Fibroblast of skin of right quadriceps (primary cell): ENCODE measurements around the gene PKDREJ.
A peak's percentile ranks its signal among the peaks of the same experiment; 100 is the strongest.
"Not testable (repeated sequence)": the region's sequence is repeated elsewhere in the genome, so short reads cannot be mapped to it uniquely, and the experiment has no call there.

Experiments used
- DNase-seq: peaks from one replicate; pipeline ENCODE4 v3.0.0-alpha.2; 2013

PKDREJ gene, protein sequence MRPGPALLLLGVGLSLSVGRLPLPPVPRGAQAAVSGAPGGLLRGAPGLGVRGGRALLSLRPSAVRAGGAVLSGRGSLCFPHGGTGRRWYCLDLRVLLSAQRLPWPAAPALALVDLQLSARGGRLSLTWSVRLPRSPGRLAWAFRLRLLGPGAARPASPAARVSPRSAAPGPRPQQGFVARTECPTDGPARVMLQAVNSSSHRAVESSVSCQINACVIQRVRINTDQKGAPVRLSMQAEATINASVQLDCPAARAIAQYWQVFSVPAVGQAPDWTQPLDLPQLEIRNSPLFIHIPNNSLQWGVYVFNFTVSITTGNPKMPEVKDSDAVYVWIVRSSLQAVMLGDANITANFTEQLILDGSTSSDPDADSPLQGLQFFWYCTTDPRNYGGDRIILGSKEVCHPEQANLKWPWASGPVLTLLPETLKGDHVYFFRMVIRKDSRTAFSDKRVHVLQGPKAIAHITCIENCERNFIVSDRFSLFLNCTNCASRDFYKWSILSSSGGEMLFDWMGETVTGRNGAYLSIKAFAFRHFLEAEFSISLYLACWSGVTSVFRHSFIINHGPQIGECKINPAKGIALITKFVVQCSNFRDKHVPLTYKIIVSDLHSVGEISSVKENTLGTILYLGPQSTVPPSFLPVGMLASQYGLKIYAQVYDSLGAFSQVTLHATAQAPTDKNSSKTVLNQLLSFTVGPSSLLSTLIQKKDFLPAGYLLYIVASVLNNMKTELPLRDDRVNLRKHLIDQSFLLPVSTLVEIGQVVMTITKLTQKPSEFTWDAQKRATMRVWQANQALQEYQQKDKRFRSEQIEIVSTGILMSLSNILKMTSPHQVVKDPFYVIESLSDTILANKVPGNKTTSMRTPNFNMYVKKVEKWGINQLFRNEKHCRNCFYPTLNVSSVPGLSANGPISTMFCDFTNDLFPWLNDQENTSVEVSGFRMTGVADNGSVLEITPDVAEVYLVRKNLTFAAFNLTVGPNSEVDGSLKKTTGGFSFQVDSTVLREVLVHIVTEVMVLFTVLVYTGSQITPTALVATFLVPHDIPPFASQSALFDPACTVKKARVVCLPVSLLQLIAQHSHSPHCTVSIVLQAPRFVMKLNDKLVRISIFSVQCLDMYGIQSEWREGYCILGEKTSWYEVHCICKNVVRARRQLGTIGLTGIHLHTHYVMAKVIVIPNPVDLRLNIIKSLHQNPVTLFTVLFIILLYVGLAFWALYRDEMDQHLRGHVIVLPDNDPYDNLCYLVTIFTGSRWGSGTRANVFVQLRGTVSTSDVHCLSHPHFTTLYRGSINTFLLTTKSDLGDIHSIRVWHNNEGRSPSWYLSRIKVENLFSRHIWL (N-terminal part only)

DNA sequence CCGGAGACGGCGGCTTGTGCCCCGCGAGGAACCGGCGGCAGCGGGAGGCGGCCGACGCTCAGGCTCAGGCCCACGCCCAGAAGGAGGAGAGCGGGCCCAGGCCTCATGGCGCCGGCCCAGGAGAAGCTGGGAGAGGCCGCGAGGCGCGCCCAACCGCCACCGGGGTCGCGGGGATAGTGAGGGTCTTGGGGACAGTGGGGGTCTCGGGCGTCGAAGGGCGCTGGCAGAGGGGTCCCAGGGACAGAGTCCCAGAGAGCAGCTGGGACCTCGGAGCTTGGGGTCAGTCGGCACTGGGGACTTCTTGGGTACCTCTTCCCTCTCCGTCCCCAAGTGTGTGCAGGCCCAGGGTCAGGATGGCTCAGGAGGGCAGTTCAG is at the start of gene PKDREJ:
PKDREJ (minus strand) TSS at position 128 of the 375 bp plus-strand sequence; CDS start at position 107, 21 bp downstream.
- no peak for DNase-seq

DNA sequence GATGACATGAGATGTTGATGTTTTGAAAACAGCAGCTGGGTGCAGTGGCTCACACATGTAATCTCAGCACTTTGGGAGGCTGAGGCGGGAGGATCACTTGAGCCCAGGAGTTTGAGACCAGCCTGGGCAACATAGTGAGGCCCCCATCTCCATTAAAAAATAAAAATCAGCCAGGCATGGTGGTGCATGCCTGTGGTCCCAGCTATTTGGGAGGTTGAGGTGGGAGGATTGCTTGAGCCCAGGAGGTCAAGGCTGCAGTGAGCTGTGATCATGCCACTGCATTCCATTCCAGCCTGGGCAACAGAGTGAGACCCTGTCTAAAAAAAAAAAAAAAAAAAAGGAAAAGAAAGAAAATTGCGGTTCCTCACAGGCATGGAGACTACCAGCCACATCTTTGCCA is 49.7 kb upstream of the PKDREJ start:
- DNase-seq: not testable (repeated sequence)

DNA sequence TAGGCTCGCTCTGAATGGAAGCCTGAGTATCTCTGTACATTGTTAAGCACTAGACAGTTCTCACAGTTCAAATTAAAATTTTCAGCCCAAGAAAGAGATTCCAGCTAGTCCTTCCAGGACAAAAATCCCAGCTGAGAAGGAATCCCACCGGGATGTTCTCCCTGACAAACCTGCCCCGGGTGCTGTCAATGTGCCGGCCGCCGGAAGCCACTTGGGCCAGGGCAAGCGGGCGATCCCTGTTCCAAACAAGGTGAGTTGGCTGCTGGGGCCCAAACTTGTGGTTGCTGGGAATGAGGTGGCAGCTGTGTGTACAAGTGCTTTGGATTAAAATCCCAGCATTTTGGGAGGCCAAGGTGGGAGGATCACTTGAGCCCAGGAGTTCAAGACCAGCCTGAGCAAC is 48.9 kb upstream of the PKDREJ start:
- DNase-seq: no peak

DNA sequence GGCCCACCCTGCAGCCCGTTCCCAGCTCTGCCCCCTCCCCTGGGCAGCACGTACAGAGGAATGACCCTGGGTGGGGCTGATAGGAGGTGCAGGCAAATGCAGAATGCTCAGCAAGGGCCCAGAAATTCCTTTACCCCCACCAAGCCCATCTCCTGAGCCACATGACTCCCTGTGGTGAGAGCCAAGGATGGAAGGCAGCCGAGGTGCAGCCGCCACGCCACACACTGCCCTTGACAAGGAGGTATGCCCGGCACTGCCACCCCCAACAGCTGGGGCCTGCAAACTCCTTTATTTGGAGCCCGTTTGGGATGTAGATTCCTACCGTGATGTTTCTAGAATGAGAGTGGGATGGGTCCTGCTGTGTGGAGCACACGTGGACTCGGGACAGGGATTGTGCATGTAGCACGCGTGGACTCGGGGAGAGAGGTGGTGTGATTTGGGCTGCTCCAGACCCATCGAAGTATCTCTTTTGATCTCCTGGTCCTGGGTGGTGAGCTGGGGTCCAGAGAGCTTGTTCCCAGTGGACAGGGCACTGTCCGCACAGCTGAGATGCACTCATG is 46.5 kb upstream of the PKDREJ start:
- no peak for DNase-seq

DNA sequence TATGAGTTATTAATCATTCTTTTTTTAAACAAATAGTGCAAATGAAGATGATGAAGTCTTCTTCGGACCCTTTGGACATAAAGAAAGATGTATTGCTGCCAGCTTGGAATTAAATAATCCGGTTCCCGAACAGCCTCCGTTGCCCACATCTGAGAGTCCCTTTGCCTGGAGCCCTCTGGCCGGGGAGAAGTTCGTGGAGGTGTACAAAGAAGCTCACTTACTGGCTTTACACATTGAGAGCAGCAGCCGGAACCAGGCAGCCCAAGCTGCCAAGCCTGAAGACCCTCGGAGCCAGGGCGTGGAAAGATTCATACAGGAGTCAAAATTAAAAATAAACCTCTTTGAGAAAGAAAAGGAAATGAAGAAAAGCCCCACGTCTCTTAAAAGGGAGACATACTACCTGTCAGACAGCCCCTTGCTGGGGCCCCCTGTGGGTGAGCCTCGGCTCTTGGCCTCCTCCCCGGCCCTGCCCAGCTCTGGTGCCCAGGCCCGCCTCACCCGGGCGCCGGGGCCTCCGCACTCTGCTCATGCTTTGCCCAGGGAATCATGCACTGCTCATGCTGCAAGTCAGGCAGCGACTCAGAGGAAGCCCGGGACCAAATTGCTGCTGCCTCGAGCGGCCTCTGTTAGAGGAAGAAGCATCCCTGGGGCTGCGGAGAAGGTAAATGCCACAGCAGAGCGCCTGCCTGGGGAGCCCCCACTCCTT is 45.3 kb upstream of the PKDREJ start:
- DNase-seq: no peak

DNA sequence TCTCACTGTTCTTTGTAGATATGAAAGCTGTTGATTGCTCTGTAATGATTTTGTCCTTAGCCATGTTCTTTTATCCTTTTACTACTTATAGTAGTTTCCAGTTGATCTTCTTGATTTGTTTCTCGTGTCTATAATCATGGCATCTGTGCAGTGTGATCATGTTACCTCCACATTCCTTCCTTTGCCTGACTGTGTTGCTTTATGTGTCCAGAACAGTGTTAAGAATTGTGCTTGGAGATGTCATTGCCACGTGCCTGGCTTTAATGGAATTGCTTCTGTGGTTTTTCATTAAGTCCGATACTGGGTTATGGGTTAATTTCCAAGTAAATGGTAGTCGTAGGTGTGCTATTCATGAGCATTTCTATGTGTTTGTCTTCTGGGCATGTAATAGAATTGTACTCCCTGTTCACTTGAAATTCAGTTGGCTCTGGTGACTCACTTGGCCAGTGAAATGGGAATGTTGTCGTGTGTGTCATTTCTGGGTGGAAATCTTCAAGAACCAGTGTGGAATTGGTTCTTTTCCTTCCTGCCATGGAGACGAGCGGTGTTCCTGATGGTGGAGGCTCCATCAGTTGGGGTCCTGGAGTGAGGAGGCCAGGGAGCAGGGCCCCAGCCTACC is 40.3 kb upstream of the PKDREJ start:
- peak; percentile 18 for DNase-seq

DNA sequence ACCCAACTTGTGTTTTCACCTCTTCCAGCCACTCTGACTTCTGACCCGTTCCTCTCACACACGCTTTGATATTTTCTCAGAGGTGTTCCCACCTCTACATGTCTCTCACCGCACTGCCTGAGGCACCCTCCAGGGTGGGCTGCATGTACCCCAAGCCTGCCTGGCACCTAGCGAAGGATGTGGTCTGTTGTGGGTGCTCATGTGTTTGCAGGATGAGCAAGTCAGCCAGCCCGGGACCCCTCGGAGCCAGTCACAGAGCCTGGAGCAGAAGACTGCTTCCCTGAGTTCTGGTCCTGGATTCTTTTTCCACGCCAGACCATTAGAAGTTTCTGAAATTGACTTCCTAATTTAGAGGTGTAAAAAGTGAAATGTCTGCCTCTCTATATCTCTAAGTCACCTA is 37.3 kb upstream of the PKDREJ start:
- no peak for DNase-seq

DNA sequence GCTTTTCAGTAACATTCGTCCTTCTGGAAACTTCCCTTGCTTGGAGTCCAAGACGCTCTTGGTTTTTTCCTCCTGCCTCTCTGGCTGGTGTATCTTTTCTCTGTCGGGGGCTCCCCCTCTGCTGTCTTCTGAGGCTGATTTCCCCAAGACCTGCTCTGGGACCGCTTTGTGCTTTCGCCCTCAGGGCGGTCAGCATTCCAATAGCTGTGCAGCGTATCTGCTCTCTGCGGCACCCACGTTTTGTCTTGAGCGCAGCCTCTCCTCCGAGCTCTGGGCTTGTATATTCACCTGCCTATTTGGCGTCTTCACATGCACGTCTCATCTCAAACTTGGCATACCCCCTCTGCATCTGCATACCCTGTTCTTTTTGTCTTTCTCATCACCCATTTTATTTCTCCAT is 36.0 kb upstream of the PKDREJ start:
- no peak for DNase-seq

DNA sequence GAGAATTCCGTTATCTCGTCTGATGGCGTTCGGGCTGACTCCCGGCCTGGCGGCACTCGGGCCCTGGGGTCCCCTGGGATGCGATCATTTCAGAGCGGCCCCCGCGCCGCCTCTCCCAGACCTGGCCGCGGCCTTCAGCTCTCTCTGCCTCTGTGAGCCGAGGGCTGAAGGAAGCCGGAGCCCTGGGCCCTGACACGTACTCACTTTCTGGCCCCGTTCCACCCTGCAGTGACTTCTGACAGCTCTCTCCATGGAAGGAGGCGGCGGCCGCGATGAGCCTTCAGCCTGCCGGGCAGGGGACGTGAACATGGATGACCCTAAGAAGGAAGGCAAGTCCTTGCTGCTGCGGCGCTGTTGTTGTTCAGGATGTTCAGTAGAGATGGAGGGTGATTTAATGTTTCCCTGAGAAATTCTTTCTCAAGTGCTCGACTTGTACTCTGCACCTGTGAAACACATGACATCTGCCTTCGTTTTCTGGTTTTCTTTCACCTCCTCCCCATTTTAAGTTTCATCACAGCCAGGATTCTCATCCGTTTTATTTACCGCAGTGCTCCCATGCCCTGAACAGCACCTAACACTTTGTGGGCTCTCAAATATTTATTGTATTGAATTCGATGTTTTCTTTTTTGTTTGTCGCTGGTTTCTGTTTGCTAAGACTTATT is 34.1 kb upstream of the PKDREJ start:
- peak; percentile 38 for DNase-seq

DNA sequence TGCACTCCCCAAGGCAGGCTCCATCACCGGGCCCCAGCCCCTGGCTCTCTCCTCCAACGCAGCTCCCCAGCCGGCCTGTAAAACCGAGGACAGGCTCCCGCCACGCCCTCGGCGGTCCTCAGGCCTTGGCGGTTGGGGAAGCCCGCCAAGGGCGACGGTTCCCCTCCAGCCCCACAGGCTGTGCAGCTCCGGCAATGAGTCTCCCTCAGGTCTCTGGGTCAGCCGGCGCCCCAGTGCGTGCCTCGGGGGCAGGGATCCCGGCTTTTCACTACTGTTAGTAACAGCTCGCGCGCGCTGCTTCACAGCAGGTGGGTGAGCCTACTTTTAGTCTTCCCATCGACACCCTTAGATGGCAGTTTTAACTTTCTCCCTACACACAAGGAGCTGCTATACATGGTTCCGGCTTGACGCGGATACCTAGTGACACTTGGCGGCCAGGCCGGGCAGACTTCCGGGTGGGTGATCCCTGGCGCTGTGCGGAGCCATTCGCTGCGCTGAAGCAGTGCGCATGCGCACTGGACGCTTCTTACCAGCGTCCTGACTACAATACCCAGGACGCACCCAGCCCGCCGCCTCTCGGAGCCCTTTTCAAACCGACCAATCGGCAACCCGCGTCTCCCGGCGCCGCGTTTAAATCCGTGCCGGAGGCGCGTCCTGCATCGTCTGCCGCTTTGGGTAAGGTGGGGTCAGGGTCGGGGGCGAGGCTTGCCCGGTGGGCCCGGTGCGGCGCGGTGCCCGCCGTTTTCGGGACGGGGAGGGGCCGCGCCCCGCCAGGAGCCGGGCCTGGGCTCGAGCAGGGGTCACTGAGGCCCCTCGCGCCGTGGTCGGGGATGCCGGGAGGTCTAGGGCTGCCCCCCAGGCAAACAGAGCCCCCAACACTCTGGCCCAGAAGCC is 33.4 kb upstream of the PKDREJ start, which contains the start of gene GTSE1:
GTSE1 (plus strand) TSS at position 614 of the 894 bp plus-strand sequence. CDS start 531 bp downstream, outside the sequence.
- DNase-seq: peak; percentile 97

DNA sequence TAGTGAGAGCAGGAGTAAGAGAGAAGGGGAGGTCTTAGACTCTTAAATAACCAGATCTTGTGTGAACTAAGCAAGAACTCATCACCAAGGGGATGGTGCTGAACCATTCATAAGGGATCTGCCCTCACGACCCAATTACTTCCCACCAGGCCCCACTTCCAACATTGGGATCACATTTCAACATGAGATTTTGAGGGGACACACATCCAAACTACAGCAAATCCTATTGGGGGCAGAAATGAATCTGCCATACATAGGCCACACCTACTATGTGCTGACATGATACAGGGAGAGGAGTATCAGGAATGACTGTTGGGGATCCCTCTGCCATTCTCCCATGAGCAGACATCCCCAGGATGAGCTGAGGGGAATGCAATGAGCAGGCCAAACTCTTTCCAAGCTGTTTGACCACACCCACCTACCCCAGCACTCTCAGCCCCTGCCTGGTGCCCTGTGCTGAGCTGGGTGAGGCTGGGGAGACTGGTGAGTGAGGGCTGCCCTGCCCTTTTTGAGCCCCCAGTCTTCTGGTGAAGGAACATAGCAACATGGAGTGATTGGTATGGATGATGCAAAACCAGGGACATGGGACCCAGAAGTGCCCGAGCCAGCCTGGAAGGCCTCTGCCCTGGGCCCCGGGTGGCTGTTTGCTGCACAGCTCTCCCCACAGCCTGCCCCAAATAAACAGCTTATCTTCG is 32.3 kb upstream of the PKDREJ start:
- DNase-seq: no peak

DNA sequence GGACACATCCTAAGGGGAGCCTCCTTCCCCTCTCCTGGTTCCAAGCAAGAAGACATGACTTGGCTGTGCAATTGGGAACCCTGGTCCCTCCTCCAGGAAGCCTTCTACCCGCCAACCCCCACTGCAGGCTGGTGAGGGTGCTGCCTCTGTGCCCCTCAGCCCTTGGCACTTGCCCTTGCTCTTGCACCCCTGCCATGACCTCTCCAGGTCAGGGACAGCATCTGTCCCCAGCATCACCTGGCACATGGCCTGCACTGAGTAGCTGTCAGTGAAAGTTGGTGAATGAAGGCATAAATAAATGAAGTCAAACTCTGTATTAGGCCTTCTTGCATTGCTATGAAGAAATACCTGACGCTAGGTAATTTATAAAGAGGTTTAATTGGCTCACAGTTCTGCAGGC is 31.6 kb upstream of the PKDREJ start:
- DNase-seq: no peak

DNA sequence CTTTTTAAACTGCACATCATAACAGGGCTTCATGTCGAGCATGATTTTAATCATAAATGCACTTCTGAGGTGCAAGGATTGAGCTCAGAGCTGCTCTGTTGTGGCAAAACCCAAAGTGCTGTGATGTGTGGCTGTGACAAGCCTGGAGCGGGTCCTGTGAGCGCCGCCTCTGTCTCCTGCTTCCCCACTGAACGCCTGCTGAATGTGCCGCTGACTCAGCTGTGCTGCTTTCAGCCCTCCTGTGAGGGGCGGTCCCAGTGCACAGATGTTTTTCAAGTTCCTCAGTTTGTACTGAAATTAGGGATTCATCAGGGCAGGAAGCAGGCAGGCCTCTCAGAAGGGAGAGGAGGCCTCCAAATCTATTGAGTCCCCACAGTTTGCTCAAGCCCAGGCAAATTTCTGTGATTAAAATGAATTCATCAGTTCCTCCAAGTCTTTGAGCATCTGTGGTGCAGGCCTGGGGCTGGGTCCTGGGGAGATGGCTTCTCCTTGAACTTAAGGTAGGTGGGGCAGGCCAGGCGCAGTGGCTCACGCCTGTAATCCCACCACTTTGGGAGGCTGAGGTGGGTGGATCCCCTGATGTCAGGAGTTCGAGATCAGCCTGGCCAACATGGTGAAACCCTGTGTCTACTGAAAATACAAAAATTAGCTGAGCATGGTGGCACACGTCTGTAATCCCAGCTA is 30.6 kb upstream of the PKDREJ start:
- peak; percentile 76 for DNase-seq

DNA sequence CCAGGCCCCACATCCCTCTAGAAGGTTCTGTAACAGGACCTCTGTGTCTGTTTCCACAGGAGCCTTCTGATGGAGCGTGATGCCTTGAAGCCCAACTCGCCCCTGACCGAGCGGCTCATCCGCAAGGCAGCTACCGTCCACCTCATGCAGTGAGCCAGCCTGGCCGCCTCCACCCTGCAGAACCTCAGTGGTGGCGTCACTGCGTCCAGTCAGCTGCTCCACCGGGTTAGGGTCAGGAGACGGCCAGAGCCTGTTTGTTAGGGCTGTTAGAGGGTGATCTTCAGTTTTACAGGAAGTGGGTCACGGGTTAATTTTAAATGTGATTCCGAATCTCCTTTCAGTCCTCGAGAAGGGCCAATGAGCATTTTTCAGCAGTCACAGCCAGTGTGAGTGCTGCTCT is 29.6 kb upstream of the PKDREJ start:
- DNase-seq: no peak

DNA sequence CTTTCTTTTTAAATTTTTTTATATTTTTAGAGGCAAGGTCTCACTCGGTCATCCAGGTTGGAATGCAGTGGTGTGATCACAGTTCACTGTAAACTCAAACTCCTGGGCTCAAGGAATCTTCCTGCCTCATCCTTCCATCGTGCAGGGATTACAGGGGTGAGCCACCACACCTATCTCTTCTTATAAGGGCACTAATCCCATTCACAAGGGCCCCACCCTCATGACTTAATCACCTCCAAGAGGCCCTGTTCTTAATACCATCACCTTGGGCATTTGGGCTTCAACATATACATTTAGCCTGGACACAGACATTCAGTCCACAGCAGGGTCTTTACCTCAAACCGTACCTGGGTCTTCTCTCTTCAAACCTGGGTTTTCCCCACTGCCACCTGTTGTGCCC is 29.0 kb upstream of the PKDREJ start:
- no peak for DNase-seq

DNA sequence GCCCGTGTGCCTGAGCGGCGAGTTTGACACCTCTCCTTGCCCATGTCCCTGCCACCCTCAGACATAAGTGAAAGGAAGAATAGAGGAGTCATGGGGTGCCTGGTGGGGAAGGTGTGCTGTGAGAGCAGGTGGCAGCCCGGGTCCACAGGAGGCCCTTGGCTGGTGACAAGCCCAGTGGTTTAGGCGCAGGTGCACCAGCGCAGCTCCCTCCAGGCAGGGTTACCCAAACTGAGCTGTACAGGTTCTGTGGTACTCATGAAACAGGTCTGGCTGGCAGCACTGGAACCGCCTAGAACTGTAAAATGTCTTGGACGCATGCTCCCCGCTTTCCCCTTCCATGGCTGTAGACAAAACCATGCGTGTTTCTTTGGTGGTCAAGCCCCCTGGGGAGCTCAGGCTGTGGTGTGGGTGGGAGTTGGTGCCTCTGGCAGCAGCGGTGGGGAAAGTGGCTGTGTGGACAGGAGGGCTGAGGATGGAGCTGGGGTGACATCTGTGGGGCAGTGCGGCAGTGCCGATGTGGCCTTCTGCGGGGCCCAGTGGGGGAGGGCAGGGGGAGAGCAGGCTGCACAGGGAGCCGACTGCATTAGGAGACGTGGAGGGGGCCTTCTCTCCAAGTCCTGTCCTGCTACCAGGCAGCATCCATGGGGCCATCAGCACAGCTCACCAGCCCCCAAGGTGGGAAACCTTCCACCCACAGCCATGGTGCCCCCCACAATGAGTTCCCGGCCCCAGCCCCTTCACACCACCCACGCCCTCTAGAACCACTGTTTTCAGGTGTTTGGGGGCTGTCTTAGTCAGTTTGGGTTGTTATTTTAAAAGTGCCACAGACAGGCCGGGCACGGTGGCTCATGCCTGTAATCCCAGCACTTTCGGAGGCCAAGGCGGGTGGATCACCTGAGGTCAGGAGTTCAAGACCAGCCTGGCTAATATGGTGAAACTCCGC is 28.0 kb upstream of the PKDREJ start:
- no peak for DNase-seq

DNA sequence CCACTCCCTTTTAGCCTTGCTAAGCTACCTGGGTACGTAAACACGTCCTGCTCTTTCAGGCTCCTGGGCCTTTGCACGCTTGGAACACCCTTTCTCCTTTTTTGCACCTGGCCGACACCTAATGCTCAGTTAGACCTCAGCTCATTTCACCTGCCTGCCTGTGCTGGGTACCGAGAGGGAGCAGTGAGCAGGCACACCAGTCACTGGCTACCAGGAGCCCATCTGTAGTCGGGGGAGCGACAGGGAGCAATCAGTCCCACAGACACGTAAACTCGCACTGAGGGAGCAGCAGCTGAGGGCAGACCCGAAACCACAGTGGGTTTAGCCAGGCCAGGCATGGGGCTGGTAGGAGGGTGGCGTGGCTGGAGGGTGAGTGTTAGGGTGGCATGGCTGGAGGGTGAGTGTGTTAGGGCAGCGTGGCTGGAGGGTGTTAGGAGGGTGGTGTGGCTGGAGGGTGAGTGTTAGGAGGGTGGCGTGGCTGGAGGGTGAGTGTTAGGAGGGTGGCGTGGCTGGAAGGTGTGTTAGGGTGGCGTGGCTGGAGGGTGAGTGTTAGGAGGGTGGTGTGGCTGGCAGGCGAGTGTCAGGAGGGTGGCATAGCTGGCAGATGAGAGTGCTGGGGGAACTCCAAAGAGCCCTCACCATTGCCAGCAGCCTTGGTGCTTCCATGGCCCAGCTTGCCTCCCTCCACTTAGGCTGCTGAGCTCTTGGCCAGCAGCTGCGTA is 27.1 kb upstream of the PKDREJ start:
- no peak for DNase-seq
